Trophoblast cell (in vitro differentiated cells and primary cell): ENCODE measurements around the gene ADARB2.

Source experiments
- DNase-seq, 2 donors: peaks; one replicate each; pipeline ENCODE4 v3.0.0-alpha.2; 2016
- H2AFZ ChIP-seq: 2 replicates; pipeline ENCODE4 v1.6.1; 2013; ENCODE audit warnings: low read length, moderate library complexity, mild to moderate bottlenecking; ENCODE audit not compliant: insufficient read depth, poor library complexity
- H2AK5ac ChIP-seq: 2 replicates; pipeline ENCODE4 v1.6.1; 2013; ENCODE audit warnings: mild to moderate bottlenecking, low read length
- H2BK120ac ChIP-seq: 2 replicates; pipeline ENCODE4 v1.6.1; 2013; ENCODE audit warnings: low read length, mild to moderate bottlenecking, moderate library complexity; ENCODE audit not compliant: insufficient read depth, poor library complexity
- H2BK12ac ChIP-seq: 2 replicates; pipeline ENCODE4 v1.6.1; 2013; ENCODE audit warnings: mild to moderate bottlenecking, low read length, moderate library complexity
- H2BK5ac ChIP-seq: 2 replicates; pipeline ENCODE4 v1.6.1; 2013; ENCODE audit warnings: low read length, low read depth, moderate library complexity, mild to moderate bottlenecking; ENCODE audit not compliant: poor library complexity
- H3K14ac ChIP-seq: 2 replicates; pipeline ENCODE4 v1.6.1; 2013; ENCODE audit warnings: mild to moderate bottlenecking, low read length
- H3K18ac ChIP-seq: 2 replicates; pipeline ENCODE4 v1.6.1; 2013; ENCODE audit warnings: mild to moderate bottlenecking, low read length
- H3K23ac ChIP-seq: 2 replicates; pipeline ENCODE4 v1.6.1; 2013; ENCODE audit warnings: low read length
- H3K27ac ChIP-seq: 2 replicates; pipeline ENCODE4 v1.5.1; 2013; ENCODE audit warnings: low read depth, mild to moderate bottlenecking, inconsistent platforms, low read length, moderate library complexity
- H3K27me3 ChIP-seq: 2 replicates; pipeline ENCODE4 v1.6.1; 2013; ENCODE audit warnings: inconsistent platforms, mild to moderate bottlenecking, low read length, moderate library complexity; ENCODE audit not compliant: insufficient read depth
- H3K36me3 ChIP-seq, 2 experiments: 1 replicate in 1 of 2; 2 replicates in 1 of 2; pipeline ENCODE4 v1.6.1; 2013; ENCODE audit warnings: low read length in 2 of 2, mild to moderate bottlenecking in 2 of 2, moderate library complexity in 1 of 2; ENCODE audit not compliant: insufficient read depth in 2 of 2, control insufficient read depth in 1 of 2
- H3K4ac ChIP-seq: 2 replicates; pipeline ENCODE4 v1.6.1; 2013; ENCODE audit warnings: low read depth, mild to moderate bottlenecking, low read length, moderate library complexity
- H3K4me1 ChIP-seq, 2 experiments: 1 replicate in 1 of 2; 2 replicates in 1 of 2; pipeline ENCODE4 v1.6.1; 2013; ENCODE audit warnings: low read length in 2 of 2, mild to moderate bottlenecking in 2 of 2, moderate library complexity in 1 of 2; ENCODE audit not compliant: insufficient read depth in 2 of 2, control insufficient read depth in 1 of 2
- H3K4me2 ChIP-seq: 2 replicates; pipeline ENCODE4 v1.6.1; 2013; ENCODE audit warnings: inconsistent platforms, mild to moderate bottlenecking, low read length, moderate library complexity
- H3K4me3 ChIP-seq: 2 replicates; pipeline ENCODE4 v1.5.1; 2013; ENCODE audit warnings: mild to moderate bottlenecking, low read depth, low read length, inconsistent platforms
- H3K79me1 ChIP-seq: one replicate; pipeline ENCODE4 v1.6.1; 2013; ENCODE audit warnings: low read length
- H3K79me2 ChIP-seq: 2 replicates; pipeline ENCODE4 v1.6.1; 2013; ENCODE audit warnings: low read length, mild to moderate bottlenecking; ENCODE audit not compliant: control insufficient read depth, insufficient read depth, poor library complexity
- H3K9ac ChIP-seq: 2 replicates; pipeline ENCODE4 v1.6.1; 2013; ENCODE audit warnings: mild to moderate bottlenecking, low read length
- H3K9me3 ChIP-seq: 2 replicates; pipeline ENCODE4 v1.6.1; 2013; ENCODE audit warnings: low read depth, mild to moderate bottlenecking, control low read depth, inconsistent platforms, low read length; ENCODE audit not compliant: insufficient read depth
- H4K12ac ChIP-seq: 2 replicates; pipeline ENCODE4 v1.6.1; 2013; ENCODE audit warnings: low read depth, mild to moderate bottlenecking, low read length, moderate library complexity
- H4K8ac ChIP-seq: 2 replicates; pipeline ENCODE4 v1.6.1; 2013; ENCODE audit warnings: low read depth, mild to moderate bottlenecking, low read length, moderate library complexity
- H4K91ac ChIP-seq: one replicate; pipeline ENCODE4 v1.6.1; 2013; ENCODE audit warnings: low read depth, mild to moderate bottlenecking, low read length, moderate library complexity
- WGBS: extraction: QIAGEN DNeasy Blood & Tissue Kit; methylation state at CpG from one replicate; pipeline ENCODE4 v1.1.7; 2013; ENCODE audit warnings: missing lambda C conversion rate; ENCODE audit not compliant: insufficient read length, insufficient coverage; ENCODE audit errors: extremely low coverage; 5-methylcytosine and 5-hydroxymethylcytosine counted together

ADARB2 gene

GRCh38 chr10:1157615-1157933 is 579.8 kb downstream of the ADARB2 start:
- no peak overlapping the region for H2AFZ ChIP-seq
- H2AK5ac ChIP-seq, result no peak overlapping the region
- H3K9ac ChIP-seq, result no peak overlapping the region
- no peak overlapping the region for H2BK120ac ChIP-seq
- no peak overlapping the region for H2BK12ac ChIP-seq
- no peaks in the 10 kb centered on the region for H3K79me1 ChIP-seq
- no peaks in the 10 kb centered on the region for H3K27me3 ChIP-seq
- no peak overlapping the region for H3K4me2 ChIP-seq
- no peak overlapping the region for H3K27ac ChIP-seq
- H3K79me2 ChIP-seq, result no peaks in the 10 kb centered on the region
- peaks cover 6% of the 10 kb centered on the region for H3K9me3 ChIP-seq
- peaks cover 0 to 2% of the 10 kb centered on the region in 2 experiments for H3K4me1 ChIP-seq
- no peak overlapping the region for H3K14ac ChIP-seq
- H3K4ac ChIP-seq, result no peak overlapping the region
- no peak overlapping the region for H4K91ac ChIP-seq
- no peak overlapping the region for H4K12ac ChIP-seq
- H4K8ac ChIP-seq, result no peak overlapping the region
- no peak overlapping the region for H3K4me3 ChIP-seq
- H3K23ac ChIP-seq, result no peak overlapping the region
- no peak overlapping the region for H2BK5ac ChIP-seq
- H3K18ac ChIP-seq, result no peak overlapping the region
- DNase-seq, result no peak
- no peaks in the 10 kb centered on the region for H3K36me3 ChIP-seq
- WGBS, result no CpG with 5 or more reads among the region's 4 CpGs

- Histone ChIP-seq H3K14ac (no peak overlapping the region), H3K79me1 (no peaks in the 10 kb centered on the region), H2BK12ac (no peak overlapping the region), H3K4ac (no peak overlapping the region), H3K79me2 (no peaks in the 10 kb centered on the region), H2BK5ac (no peak overlapping the region), H2AK5ac (no peak overlapping the region), H3K4me1 (peaks cover 0 to 2% of the 10 kb centered on the region in 2 experiments), H3K36me3 (no peaks in the 10 kb centered on the region), H2AFZ (no peak overlapping the region), H4K8ac (no peak overlapping the region), H3K23ac (no peak overlapping the region), H3K27ac (no peak overlapping the region), H3K9ac (no peak overlapping the region), H3K9me3 (peaks cover 6% of the 10 kb centered on the region), H3K4me3 (no peak overlapping the region), H2BK120ac (no peak overlapping the region), H3K27me3 (no peaks in the 10 kb centered on the region), H3K18ac (no peak overlapping the region), H3K4me2 (no peak overlapping the region), H4K12ac (no peak overlapping the region), H4K91ac (no peak overlapping the region)
- DNase-seq, result no peak
- no CpG with 5 or more reads among the region's 17 CpGs for WGBS
Observed at GRCh38 chr10:1156921-1157614, 580.3 kb downstream of the ADARB2 start.

- H2BK120ac ChIP-seq, result no peak overlapping the region
- no peak overlapping the region for H4K91ac ChIP-seq
- no peak overlapping the region for H3K27ac ChIP-seq
- no peaks in the 10 kb centered on the region for H3K79me1 ChIP-seq
- H3K14ac ChIP-seq, result no peak overlapping the region
- H3K9me3 ChIP-seq, result peaks cover 6% of the 10 kb centered on the region
- no peaks in the 10 kb centered on the region for H3K27me3 ChIP-seq
- peaks cover 0 to 2% of the 10 kb centered on the region in 2 experiments for H3K4me1 ChIP-seq
- no peaks in the 10 kb centered on the region for H3K79me2 ChIP-seq
- no peak overlapping the region for H3K23ac ChIP-seq
- H2AFZ ChIP-seq, result no peak overlapping the region
- H3K4me3 ChIP-seq, result no peak overlapping the region
- no peak overlapping the region for H2AK5ac ChIP-seq
- no peak overlapping the region for H2BK5ac ChIP-seq
- H3K4ac ChIP-seq, result no peak overlapping the region
- H3K36me3 ChIP-seq, result no peaks in the 10 kb centered on the region
- H3K9ac ChIP-seq, result no peak overlapping the region
- H3K4me2 ChIP-seq, result no peak overlapping the region
- no peak overlapping the region for H2BK12ac ChIP-seq
- no CpG with 5 or more reads among the region's 8 CpGs for WGBS
- H4K8ac ChIP-seq, result no peak overlapping the region
- no peak overlapping the region for H3K18ac ChIP-seq
- H4K12ac ChIP-seq, result no peak overlapping the region
- DNase-seq, result no peak
Observed at GRCh38 chr10:1156616-1156886, 580.8 kb downstream of the ADARB2 start.

GRCh38 chr10:1155791-1156615 is 581.3 kb downstream of the ADARB2 start:
- Histone ChIP-seq H3K4me1 (peaks cover 0 to 2% of the 10 kb centered on the region in 2 experiments), H3K27me3 (no peaks in the 10 kb centered on the region), H3K9ac (no peak overlapping the region), H2BK5ac (no peak overlapping the region), H3K4ac (no peak overlapping the region), H2BK12ac (no peak overlapping the region), H3K4me2 (no peak overlapping the region), H2AFZ (no peak overlapping the region), H3K36me3 (no peaks in the 10 kb centered on the region), H3K9me3 (peaks cover 6% of the 10 kb centered on the region), H3K27ac (no peak overlapping the region), H2AK5ac (no peak overlapping the region), H3K4me3 (no peak overlapping the region), H4K12ac (no peak overlapping the region), H2BK120ac (no peak overlapping the region), H4K8ac (no peak overlapping the region), H3K14ac (no peak overlapping the region), H3K79me2 (no peaks in the 10 kb centered on the region), H3K18ac (no peak overlapping the region), H3K79me1 (no peaks in the 10 kb centered on the region), H3K23ac (no peak overlapping the region), H4K91ac (no peak overlapping the region)
- no peak for DNase-seq
- no CpG with 5 or more reads among the region's 20 CpGs for WGBS
